Activated CD4-positive, CD25-positive, alpha-beta regulatory T cell (primary cell): Measurements from ENCODE around the gene VPS11.

ENCODE experiments used
- DNase-seq, 4 experiments: peaks; one replicate each; lab custom pipeline; 2025; lab: John Stamatoyannopoulos, UW

The VPS11 gene

GRCh38 chr11:119081682-119082260, 14.2 kb downstream of the VPS11 start:
- DNase-seq = no peak

GRCh38 chr11:119084663-119085436, 17.2 kb downstream of the VPS11 start, which contains the start of gene HMBS:
Gene HMBS (plus strand): TSS chr11:119084881. CDS start chr11:119085034, 153 bp downstream.
- DNase-seq = peak; percentile 66 to 80 (median 74)

DNA sequence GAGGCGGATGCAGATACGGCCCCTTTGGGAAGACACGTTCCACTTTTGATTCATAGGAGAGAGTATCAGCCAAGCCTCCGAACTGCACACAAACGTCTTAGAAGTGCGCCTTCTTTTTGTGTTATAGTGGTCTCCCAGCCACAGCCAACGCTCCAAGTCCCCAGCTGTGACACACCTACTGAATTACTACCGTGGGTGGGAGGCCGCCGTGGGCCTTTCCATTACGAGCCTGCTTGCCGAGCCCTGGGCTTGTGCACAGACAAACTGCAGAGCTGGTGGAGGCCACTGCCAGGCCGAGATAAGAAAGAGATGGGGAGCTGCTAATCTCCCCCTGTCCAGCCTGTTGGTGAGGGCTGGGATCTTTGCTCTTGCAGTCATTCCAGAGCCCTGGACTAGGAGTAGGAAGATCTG, 17.8 kb downstream of the VPS11 start:
- DNase-seq = no peak

- no peak for DNase-seq
Observed at GRCh38 chr11:119087123-119087522, 19.5 kb downstream of the VPS11 start.

GRCh38 chr11:119087747-119088241, 20.2 kb downstream of the VPS11 start:
- DNase-seq = no peak

- no peak for DNase-seq
Observed at GRCh38 chr11:119088406-119088805, 20.8 kb downstream of the VPS11 start.

DNA sequence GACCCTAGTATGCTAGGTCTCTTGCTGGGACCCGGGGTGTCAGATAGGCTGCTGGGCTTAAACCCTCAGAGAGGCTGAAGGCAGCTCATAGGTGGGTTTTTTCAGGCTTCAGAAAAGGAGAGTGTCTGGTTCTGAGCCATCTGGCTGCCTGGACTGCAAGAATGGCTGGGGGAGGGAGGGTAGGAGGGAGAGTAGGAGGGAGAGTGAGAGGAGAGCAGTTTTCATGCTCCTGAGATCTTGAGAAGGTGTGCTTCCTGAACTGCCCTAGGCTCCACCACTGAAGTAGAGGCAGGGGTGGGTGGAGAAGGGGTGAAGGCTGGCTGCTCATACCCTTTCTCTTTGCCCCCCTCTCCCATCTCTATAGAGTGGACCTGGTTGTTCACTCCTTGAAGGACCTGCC, 21.7 kb downstream of the VPS11 start:
- DNase-seq = no peak

- no peak for DNase-seq
Observed at GRCh38 chr11:119091178-119091577, 23.6 kb downstream of the VPS11 start.

DNA sequence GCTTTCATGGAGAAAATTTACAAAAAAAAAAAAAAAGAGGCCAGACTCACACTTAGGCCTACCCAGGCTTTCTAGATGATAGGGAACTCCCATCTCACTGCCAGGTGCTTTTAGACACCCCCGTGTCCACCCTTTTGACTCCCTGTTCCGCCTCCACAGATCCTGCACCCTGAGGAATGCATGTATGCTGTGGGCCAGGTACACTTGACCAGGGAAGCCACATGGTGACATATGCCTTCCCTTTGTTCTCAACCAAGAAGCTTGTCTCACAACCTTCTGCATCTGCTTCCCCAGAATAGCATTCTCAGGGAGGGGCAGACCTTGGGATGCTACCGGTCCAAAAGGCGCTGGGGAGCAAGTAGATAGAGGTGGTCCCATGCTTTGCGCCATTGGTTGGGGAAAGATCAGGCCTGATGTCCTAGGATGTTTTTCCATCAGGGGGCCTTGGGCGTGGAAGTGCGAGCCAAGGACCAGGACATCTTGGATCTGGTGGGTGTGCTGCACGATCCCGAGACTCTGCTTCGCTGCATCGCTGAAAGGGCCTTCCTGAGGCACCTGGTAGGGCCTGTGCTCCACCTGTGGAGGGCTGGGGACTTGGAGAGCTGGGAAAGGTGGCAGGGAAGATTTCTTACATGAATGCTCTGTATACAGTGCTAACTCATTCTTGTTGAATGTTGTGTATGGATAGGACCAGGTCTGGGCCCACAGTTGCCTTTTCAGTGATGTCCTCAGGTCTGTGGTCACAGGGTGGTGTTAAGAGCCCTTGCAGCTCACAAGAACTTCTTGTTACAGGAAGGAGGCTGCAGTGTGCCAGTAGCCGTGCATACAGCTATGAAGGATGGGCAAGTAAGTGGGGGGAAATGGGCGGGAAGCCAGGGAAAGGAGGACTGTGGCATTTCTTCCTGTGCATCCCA, 24.6 kb downstream of the VPS11 start:
- no peak for DNase-seq

GRCh38 chr11:119092880-119093842, 25.5 kb downstream of the VPS11 start:
- no peak for DNase-seq

DNA sequence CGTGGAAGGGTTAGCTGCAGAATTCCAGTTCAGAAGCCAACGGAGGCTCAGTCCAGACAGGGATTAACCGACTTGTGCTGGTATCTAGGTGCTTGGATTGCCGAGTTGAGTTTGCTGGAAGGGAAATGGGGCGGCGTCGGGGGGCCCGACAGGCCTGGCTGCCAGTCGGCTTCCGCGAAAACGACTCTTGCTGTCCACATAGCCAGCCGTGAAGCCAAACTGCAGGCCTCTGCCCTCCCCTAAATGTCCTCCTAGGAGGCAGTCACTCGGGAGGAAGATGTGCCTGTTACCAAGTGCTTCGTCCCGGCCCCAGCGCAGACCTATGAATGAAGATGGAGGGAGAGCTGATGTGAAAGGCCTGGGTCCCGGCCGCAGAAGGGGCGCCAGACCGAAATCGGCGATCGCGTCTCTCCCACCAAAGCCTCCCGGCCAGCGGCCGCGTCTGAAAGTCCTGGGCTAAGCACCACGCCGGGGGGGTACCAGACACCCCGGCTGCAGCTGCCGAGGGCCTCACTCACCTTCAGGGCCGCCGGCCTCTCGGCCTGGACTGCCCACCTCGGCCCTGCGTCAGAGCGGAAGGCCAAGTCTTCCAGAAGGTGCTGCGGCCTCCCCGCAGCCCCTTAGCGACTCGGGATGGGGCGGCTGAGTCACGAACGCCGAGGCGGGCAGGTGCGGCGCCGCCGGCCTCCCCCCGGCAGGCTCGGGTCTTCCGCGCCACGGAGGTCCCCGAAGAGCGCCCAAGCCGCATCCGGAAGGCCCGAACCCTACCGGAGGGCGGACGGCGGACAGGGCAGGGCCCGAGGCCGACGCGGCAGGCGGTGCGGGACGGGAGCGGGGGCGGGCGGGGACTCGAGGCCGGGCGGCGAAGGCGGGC, 26.6 kb downstream of the VPS11 start:
- peak in 2 of 4 experiments; percentile 43 to 46 for DNase-seq

DNA sequence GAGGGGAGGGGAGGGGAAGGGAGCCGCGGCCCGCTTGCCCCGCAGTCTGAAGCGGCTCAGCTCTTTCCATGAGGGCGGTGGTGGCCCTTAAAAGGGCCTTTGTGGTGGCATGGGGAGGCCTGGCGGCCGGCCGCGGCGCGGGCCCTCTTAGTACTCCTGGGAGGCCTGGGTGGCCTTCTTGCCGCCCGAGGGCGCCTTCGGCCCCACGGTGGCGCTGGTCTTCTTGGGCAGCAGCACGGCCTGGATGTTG, 27.1 kb downstream of the VPS11 start:
- peak in 2 of 4 experiments; percentile 35 to 53 for DNase-seq

GRCh38 chr11:119095066-119095880, 27.7 kb downstream of the VPS11 start:
- peak; percentile 97 to 98 (median 98) for DNase-seq

GRCh38 chr11:119099711-119100110, 32.1 kb downstream of the VPS11 start:
- no peak for DNase-seq

DNA sequence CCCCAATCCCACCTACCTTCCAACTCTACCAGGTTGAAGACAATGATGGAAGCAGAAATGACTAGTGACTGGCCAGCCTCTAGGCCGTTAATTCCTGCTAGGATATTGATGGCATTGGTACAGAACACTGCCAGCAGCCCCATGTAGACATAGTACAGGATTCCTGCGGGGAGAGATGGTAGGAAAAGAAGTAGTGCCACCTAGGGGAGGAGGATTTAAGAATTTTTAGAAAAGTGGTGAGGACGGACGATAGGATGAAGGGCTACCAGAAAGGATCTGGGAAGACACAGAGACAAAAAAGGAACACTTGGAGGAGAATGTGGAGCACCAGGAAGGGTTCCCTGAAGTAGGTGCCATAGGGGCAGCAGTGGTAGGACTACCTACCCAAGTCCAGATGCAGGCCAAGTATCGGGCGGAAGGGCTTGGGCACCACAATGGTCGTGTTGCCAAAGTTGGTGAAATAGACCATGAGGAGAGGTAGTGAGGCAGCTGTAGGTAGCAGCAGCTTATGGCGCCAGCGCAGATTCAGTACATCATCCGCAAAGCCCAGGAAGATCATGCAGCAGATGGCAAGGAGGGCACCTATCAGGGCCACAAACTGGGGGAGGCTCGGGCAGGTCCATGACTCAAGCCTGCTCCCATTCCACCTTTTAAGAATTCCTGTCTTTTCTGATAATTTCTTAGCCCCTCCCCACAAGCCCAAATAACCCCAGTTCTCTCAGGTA, 32.8 kb downstream of the VPS11 start:
- DNase-seq = no peak

DNA sequence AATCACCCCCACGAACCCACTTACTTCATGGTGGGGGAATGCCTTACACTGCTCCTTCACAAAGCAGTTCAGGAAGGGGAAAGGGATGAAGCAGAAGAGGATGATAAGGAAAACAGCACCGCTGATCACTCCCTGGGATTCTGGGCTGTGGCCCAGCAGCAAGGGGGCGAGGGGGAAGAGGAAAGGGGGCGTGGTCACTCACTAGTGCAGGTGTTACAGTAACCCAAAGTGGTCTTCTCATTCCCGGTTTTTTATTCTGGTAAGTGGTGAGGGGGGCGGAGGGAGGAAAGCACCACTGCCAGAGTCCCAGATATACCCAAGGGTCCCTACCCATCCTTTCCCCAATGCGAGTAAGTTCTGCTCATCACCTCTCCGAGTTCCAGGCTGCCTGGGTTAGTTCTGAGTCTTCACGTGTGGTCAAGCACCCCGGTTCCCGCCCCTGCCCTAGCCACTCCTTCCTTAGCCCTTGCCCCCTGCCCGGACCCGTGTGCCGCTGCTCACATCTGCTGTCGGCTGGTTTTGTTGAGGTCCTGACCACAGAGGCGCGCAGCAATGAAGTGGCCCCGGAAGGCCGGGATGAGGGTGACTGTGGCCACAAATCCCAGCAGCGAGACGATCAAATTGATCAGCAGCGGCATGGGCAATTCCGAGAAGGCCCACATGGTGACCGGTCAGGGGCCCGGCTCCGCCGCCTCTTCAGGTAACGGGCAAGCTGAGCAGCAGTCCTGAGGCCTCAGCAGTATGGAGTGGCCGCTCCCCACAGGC, 33.6 kb downstream of the VPS11 start:
- DNase-seq = peak in 1 of 4 experiments; percentile 19

GRCh38 chr11:119101759-119102423, 34.3 kb downstream of the VPS11 start, which contains the start of gene DPAGT1:
Gene DPAGT1 (minus strand): TSS chr11:119101853. CDS start chr11:119101655, 198 bp downstream.
- peak; percentile 59 to 71 (median 68) for DNase-seq
